NCI-H2171 treated with DMSO at 0.1 percent for 48 hours (cell line): Measurements from ENCODE around the gene SSH2.
A peak's percentile ranks its signal among the peaks of the same experiment; 100 is the strongest.

Experiments used
- DNase-seq: peaks from one replicate; lab custom pipeline; 2025; lab: John Stamatoyannopoulos, UW

Gene SSH2

GRCh38 chr17:29776026-29776425, 154.0 kb downstream of the SSH2 start:
- no peak for DNase-seq

- DNase-seq, result no peak
Measured at GRCh38 chr17:29772981-29773380, 157.0 kb downstream of the SSH2 start.

GRCh38 chr17:29771546-29771945, 158.5 kb downstream of the SSH2 start:
- no peak for DNase-seq

GRCh38 chr17:29769225-29769624, 160.8 kb downstream of the SSH2 start:
- no peak for DNase-seq

- peak; percentile 72 for DNase-seq
Measured at GRCh38 chr17:29766796-29767327, 163.2 kb downstream of the SSH2 start.

GRCh38 chr17:29764748-29765147, 165.3 kb downstream of the SSH2 start:
- peak; percentile 12 for DNase-seq

- DNase-seq, result peak; percentile 73
Measured at GRCh38 chr17:29764217-29764616, 165.8 kb downstream of the SSH2 start.

- no peak for DNase-seq
Measured at GRCh38 chr17:29763273-29763672, 166.8 kb downstream of the SSH2 start.

GRCh38 chr17:29761040-29761761, 168.8 kb downstream of the SSH2 start:
- DNase-seq, result peak; percentile 67

- peak; percentile 39 for DNase-seq
Measured at GRCh38 chr17:29760279-29761039, 169.6 kb downstream of the SSH2 start.

- DNase-seq, result no peak
Measured at GRCh38 chr17:29758255-29758654, 171.8 kb downstream of the SSH2 start.

GRCh38 chr17:29757788-29758187, 172.2 kb downstream of the SSH2 start:
- DNase-seq, result no peak

- no peak for DNase-seq
Measured at GRCh38 chr17:29753845-29754439, 176.1 kb downstream of the SSH2 start.

GRCh38 chr17:29749045-29749825, 180.8 kb downstream of the SSH2 start:
- no peak for DNase-seq

- DNase-seq, result no peak
Measured at GRCh38 chr17:29748400-29748799, 181.6 kb downstream of the SSH2 start.

GRCh38 chr17:29747660-29748059, 182.4 kb downstream of the SSH2 start:
- peak; percentile 79 for DNase-seq

- no peak for DNase-seq
Measured at GRCh38 chr17:29746669-29747068, 183.4 kb downstream of the SSH2 start.

- DNase-seq, result no peak
Measured at GRCh38 chr17:29744121-29744520, 185.9 kb downstream of the SSH2 start.

- no peak for DNase-seq
Measured at GRCh38 chr17:29742210-29742513, 187.9 kb downstream of the SSH2 start.

GRCh38 chr17:29740017-29740416, 190.0 kb downstream of the SSH2 start:
- DNase-seq, result no peak

- DNase-seq, result no peak
Measured at GRCh38 chr17:29734640-29735039, 195.4 kb downstream of the SSH2 start.

GRCh38 chr17:29733166-29733565, 196.9 kb downstream of the SSH2 start:
- DNase-seq, result no peak
